Naive thymus-derived CD8-positive, alpha-beta T cell (primary cell): Measurements from ENCODE around the gene RHEB. TPM values are rescaled to one million over a fixed set of nuclear protein-coding genes. Genes with fewer than 3 reads are reported as not detected.

Experiments used
- ATAC-seq, 2 donors: fragments of 150-1000 bp; cut with Tn5 transposase in 1 of 2; sonication (Bioruptor Pico), chemical (Tn5 transposase) in 1 of 2; 1 replicate in 1 of 2; 2 replicates in 1 of 2; pipeline ENCODE4 v1.10.0; 2021; ENCODE audit warnings: mild to moderate bottlenecking in 2 of 2, moderate library complexity in 2 of 2
- POLR2A ChIA-PET: fragments of 350-600 bp; sonication (Branson Sonifier 250); formaldehyde crosslinking; loops from one replicate; lab custom pipeline; 2021; ENCODE audit warnings: antibody characterized with exemption; lab: Charles Lee
- DNase-seq, 10 donors: peaks; one replicate each; pipeline versions ENCODE4 v3.0.0 to v3.0.0-alpha.2; 2020 to 2022
- H3K27ac Mint-ChIP-seq, 10 donors: one replicate each; pipeline ENCODE4 v1.8.0; 2020 to 2022; ENCODE audit warnings: mild to moderate bottlenecking in 10 of 10, mixed read lengths in 10 of 10, moderate library complexity in 4 of 10, inconsistent platforms in 1 of 10
- H3K27me3 Mint-ChIP-seq, 5 donors: one replicate each; pipeline ENCODE4 v1.8.0; 2021 to 2022; ENCODE audit warnings: mixed read lengths in 5 of 5
- H3K36me3 Mint-ChIP-seq, 3 donors: one replicate each; pipeline ENCODE4 v1.8.0; 2020 to 2022; ENCODE audit warnings: mixed read lengths in 3 of 3, mild to moderate bottlenecking in 2 of 3, inconsistent platforms in 1 of 3
- H3K4me1 Mint-ChIP-seq, 4 donors: one replicate each; pipeline ENCODE4 v1.8.0; 2021 to 2022; ENCODE audit warnings: mixed read lengths in 4 of 4
- H3K4me3 Mint-ChIP-seq, 10 donors: one replicate each; pipeline ENCODE4 v1.8.0; 2020 to 2022; ENCODE audit warnings: mild to moderate bottlenecking in 10 of 10, mixed read lengths in 10 of 10, moderate library complexity in 6 of 10, inconsistent platforms in 1 of 10
- H3K9me3 Mint-ChIP-seq, 9 donors: one replicate each; pipeline ENCODE4 v1.8.0; 2020 to 2022; ENCODE audit warnings: mixed read lengths in 9 of 9, mild to moderate bottlenecking in 3 of 9, inconsistent platforms in 1 of 9, moderate library complexity in 1 of 9
- polyA plus RNA-seq, 3 donors: library from polyadenylated mRNA; unstranded; fragments of 300-500 nt; fragmentation: Illumina TruSeq; gene quantifications; one replicate each; pipeline ENCODE4 v1.2.3, GENCODE V29; 2021
- total RNA-seq, 8 experiments: library from RNA in 2 of 8; stranded (reverse) in 2 of 8; gene quantifications; one replicate each; pipeline ENCODE4 v1.2.3 and lab custom pipeline; 2021 to 2026

Gene RHEB
- total and polyA plus RNA-seq, 5 experiments from 2014 or later: 31.2 to 48.8 (median 43.7) TPM

- POLR2A ChIA-PET: interaction anchor here (0.8 to 6.1 kb wide), 3 partner anchors 10 to 63 kb away, joined by 3 to 54 read pairs (median 3); partner anchors contain the start of gene CRYGN
- Mint-ChIP-seq H3K4me1 (peaks cover 29 to 76% (median 60%) of the 10 kb centered on the region in 4 donors), H3K36me3 (no peaks in the 10 kb centered on the region), H3K27ac (peak overlapping the region in 7 of 10 donors; percentile 15 to 73 (median 37)), H3K9me3 (no peaks in the 10 kb centered on the region), H3K27me3 (no peaks in the 10 kb centered on the region), H3K4me3 (peak overlapping the region in 3 of 10 donors; percentile 4 to 36 (median 30))
- ATAC-seq (no peak), DNase-seq (no peak)
Observed at GRCh38 chr7:151431281-151431767, 88.4 kb downstream of the RHEB start.

- H3K9me3 Mint-ChIP-seq: no peaks in the 10 kb centered on the region
Observed at GRCh38 chr7:151430391-151431205, 89.1 kb downstream of the RHEB start.

GRCh38 chr7:151429560-151430331 is 89.9 kb downstream of the RHEB start:
- peak overlapping the region; percentile 27 to 88 (median 75) for H3K4me3 Mint-ChIP-seq
- ATAC-seq: peak; percentile 80 to 81
- no peaks in the 10 kb centered on the region for H3K9me3 Mint-ChIP-seq
- peak overlapping the region; percentile 64 to 97 (median 91) for H3K27ac Mint-ChIP-seq
- H3K27me3 Mint-ChIP-seq: no peaks in the 10 kb centered on the region
- H3K36me3 Mint-ChIP-seq: no peaks in the 10 kb centered on the region
- POLR2A ChIA-PET: interaction anchor here (0.9 to 6.1 kb wide), 10 partner anchors 9 to 447 kb away, joined by 3 to 54 read pairs (median 4); partner anchors contain the start of genes CRYGN, PRKAG2 and WDR86
- peaks cover 29 to 69% (median 60%) of the 10 kb centered on the region in 4 donors for H3K4me1 Mint-ChIP-seq
- peak in 9 of 10 donors; percentile 31 to 87 (median 75) for DNase-seq

More at GRCh38 chr7:151430391-151431205, 89.1 kb downstream of the RHEB start:
- H3K27me3 Mint-ChIP-seq: no peaks in the 10 kb centered on the region
- POLR2A ChIA-PET: interaction anchor here (0.6 to 6.1 kb wide), 11 partner anchors 10 to 446 kb away, joined by 3 to 54 read pairs (median 4); partner anchors contain the start of genes CRYGN, PRKAG2 and WDR86
- no peaks in the 10 kb centered on the region for H3K36me3 Mint-ChIP-seq
- H3K4me3 Mint-ChIP-seq: peak overlapping the region in 6 of 10 donors; percentile 7 to 88 (median 72)
- peak overlapping the region; percentile 43 to 97 (median 89) for H3K27ac Mint-ChIP-seq
- peaks cover 29 to 74% (median 60%) of the 10 kb centered on the region in 4 donors for H3K4me1 Mint-ChIP-seq
- ATAC-seq (peak in 1 of 2 donors; percentile 7), DNase-seq (peak in 1 of 10 donors; percentile 29)

- Mint-ChIP-seq H3K4me1 (peaks cover 29 to 70% (median 60%) of the 10 kb centered on the region in 4 donors), H3K27ac (peak overlapping the region; percentile 64 to 97 (median 91)), H3K9me3 (no peaks in the 10 kb centered on the region), H3K27me3 (no peaks in the 10 kb centered on the region), H3K36me3 (no peaks in the 10 kb centered on the region), H3K4me3 (peak overlapping the region; percentile 27 to 88 (median 75))
- ATAC-seq: no peak
- POLR2A ChIA-PET: interaction anchor here (1.2 to 6.1 kb wide), 6 partner anchors 9 to 90 kb away, joined by 3 to 54 read pairs (median 6); partner anchors contain the start of genes CRYGN and WDR86
- no peak for DNase-seq
Observed at GRCh38 chr7:151429237-151429559, 90.5 kb downstream of the RHEB start.

- no peak for DNase-seq
- H3K27ac Mint-ChIP-seq: peak overlapping the region; percentile 72 to 97 (median 92)
- no peaks in the 10 kb centered on the region for H3K9me3 Mint-ChIP-seq
- ATAC-seq: peak in 1 of 2 donors; percentile 20
- no peaks in the 10 kb centered on the region for H3K36me3 Mint-ChIP-seq
- H3K4me3 Mint-ChIP-seq: peak overlapping the region in 9 of 10 donors; percentile 40 to 88 (median 70)
- H3K4me1 Mint-ChIP-seq: peaks cover 31 to 70% (median 59%) of the 10 kb centered on the region in 4 donors
- POLR2A ChIA-PET: interaction anchor here (0.7 to 6.1 kb wide), 6 partner anchors 8 to 77 kb away, joined by 3 to 54 read pairs (median 6); partner anchors contain the start of genes CRYGN and WDR86
- no peaks in the 10 kb centered on the region for H3K27me3 Mint-ChIP-seq
Observed at GRCh38 chr7:151428378-151429236, 91.1 kb downstream of the RHEB start.

GRCh38 chr7:151427705-151428377 is 91.9 kb downstream of the RHEB start:
- peak overlapping the region in 9 of 10 donors; percentile 40 to 88 (median 69) for H3K4me3 Mint-ChIP-seq
- H3K36me3 Mint-ChIP-seq: no peaks in the 10 kb centered on the region
- no peaks in the 10 kb centered on the region for H3K27me3 Mint-ChIP-seq
- no peaks in the 10 kb centered on the region for H3K9me3 Mint-ChIP-seq
- peaks cover 27 to 63% (median 52%) of the 10 kb centered on the region in 4 donors for H3K4me1 Mint-ChIP-seq
- peak overlapping the region; percentile 52 to 95 (median 89) for H3K27ac Mint-ChIP-seq
- peak in 1 of 2 donors; percentile 18 for ATAC-seq
- DNase-seq: peak in 1 of 10 donors; percentile 29
- POLR2A ChIA-PET: interaction anchor here (0.7 to 6.1 kb wide), 3 partner anchors 13 to 76 kb away, joined by 5 to 54 read pairs (median 7); partner anchors contain the start of gene CRYGN

- DNase-seq (no peak), ATAC-seq (no peak)
- H3K4me1 Mint-ChIP-seq: peaks cover 25 to 57% (median 46%) of the 10 kb centered on the region in 4 donors
- no peaks in the 10 kb centered on the region for H3K27me3 Mint-ChIP-seq
- peaks cover 0 to under 1% (median 0%) of the 10 kb centered on the region in 3 donors for H3K36me3 Mint-ChIP-seq
- H3K4me3 Mint-ChIP-seq: peak overlapping the region in 3 of 10 donors; percentile 18 to 88 (median 69)
- peak overlapping the region in 4 of 10 donors; percentile 29 to 95 (median 80) for H3K27ac Mint-ChIP-seq
- H3K9me3 Mint-ChIP-seq: peaks cover 0 to 2% (median 0%) of the 10 kb centered on the region in 9 donors
- POLR2A ChIA-PET: no interaction called here
Observed at GRCh38 chr7:151426904-151427704, 92.6 kb downstream of the RHEB start.

- DNase-seq (no peak), ATAC-seq (no peak)
- Mint-ChIP-seq H3K36me3 (peaks cover 0 to 4% (median 0%) of the 10 kb centered on the region in 3 donors), H3K27ac (peak overlapping the region in 1 of 10 donors; percentile 66), H3K27me3 (no peaks in the 10 kb centered on the region), H3K9me3 (peaks cover 0 to 5% (median 0%) of the 10 kb centered on the region in 9 donors), H3K4me3 (peak overlapping the region in 1 of 10 donors; percentile 18), H3K4me1 (peaks cover 25 to 53% (median 42%) of the 10 kb centered on the region in 4 donors)
- POLR2A ChIA-PET: no interaction called here
Observed at GRCh38 chr7:151426441-151426903, 93.2 kb downstream of the RHEB start.

- Mint-ChIP-seq H3K9me3 (peaks cover 0 to 5% (median 0%) of the 10 kb centered on the region in 9 donors), H3K4me1 (peaks cover 24 to 47% (median 36%) of the 10 kb centered on the region in 4 donors), H3K27ac (no peak overlapping the region), H3K36me3 (peaks cover 0 to 4% (median 0%) of the 10 kb centered on the region in 3 donors), H3K27me3 (no peaks in the 10 kb centered on the region), H3K4me3 (no peak overlapping the region)
- POLR2A ChIA-PET: no interaction called here
- DNase-seq (no peak), ATAC-seq (no peak)
Observed at GRCh38 chr7:151425670-151426440, 93.8 kb downstream of the RHEB start.
